ENCODE data around the gene PCK2. TPM values are rescaled to one million over a fixed set of nuclear protein-coding genes. Genes with fewer than 3 reads are reported as not detected.

Gene PCK2
- total and polyA plus RNA-seq, 2 experiments from 2014 or later, result 68.7 to 88.8 TPM

GRCh38 chr14:24113379-24113800 lies 19.3 kb downstream of the PCK2 start:
- peak overlapping the region; percentile 44 for H3K4me3 ChIP-seq
- H3K4me2 ChIP-seq, result peak overlapping the region; percentile 77
- no peak for DNase-seq (ENCODE audit: low spot score)
- H4K20me1 ChIP-seq (ENCODE audit: insufficient read depth, poor library complexity, severe bottlenecking), result no peaks in the 10 kb centered on the region
- H3K9me2 ChIP-seq (replicated peaks; ENCODE audit: insufficient read depth), result no peaks in the 10 kb centered on the region
- H3K27ac ChIP-seq, result peak overlapping the region; percentile 98
- peaks cover 20% of the 10 kb centered on the region for H3K79me2 ChIP-seq
- H3K4me1 ChIP-seq (ENCODE audit: insufficient read depth), result peaks cover 9% of the 10 kb centered on the region
- 14% methylated on average over 15 of the region's 15 CpGs for WGBS (ENCODE audit: low lambda C conversion rate, missing lambda C conversion rate)
- no peaks in the 10 kb centered on the region for H3K27me3 ChIP-seq
- peak overlapping the region; percentile 63 for H2AFZ ChIP-seq
- TF ChIP-seq EZH2 (IDR thresholded peaks at IDR 0.05; ENCODE audit: borderline replicate concordance) (no peak), CTCF (IDR thresholded peaks at IDR 0.05; ENCODE audit: poor library complexity) (no peak), EZH2phosphoT487 (IDR thresholded peaks at IDR 0.05; ENCODE audit: low read depth, severe bottlenecking, unreplicated experiment) (no peak)
- no peaks in the 10 kb centered on the region for H3K36me3 ChIP-seq (replicated peaks; ENCODE audit: insufficient read depth, low read depth)
- no peaks in the 10 kb centered on the region for H3K9me3 ChIP-seq (ENCODE audit: low read depth)

- Histone ChIP-seq H3K9me2 (replicated peaks; ENCODE audit: insufficient read depth) (no peaks in the 10 kb centered on the region), H3K36me3 (replicated peaks; ENCODE audit: insufficient read depth, low read depth) (no peaks in the 10 kb centered on the region), H2AFZ (peak overlapping the region; percentile 63), H3K27ac (peak overlapping the region; percentile 98), H3K9me3 (ENCODE audit: low read depth) (no peaks in the 10 kb centered on the region), H3K4me3 (peak overlapping the region; percentile 44), H3K27me3 (no peaks in the 10 kb centered on the region), H3K79me2 (peaks cover 20% of the 10 kb centered on the region), H4K20me1 (ENCODE audit: insufficient read depth, poor library complexity, severe bottlenecking) (no peaks in the 10 kb centered on the region), H3K4me2 (peak overlapping the region; percentile 77), H3K4me1 (ENCODE audit: insufficient read depth) (peaks cover 9% of the 10 kb centered on the region)
- WGBS (ENCODE audit: low lambda C conversion rate, missing lambda C conversion rate), result under 1% methylated on average over 40 of the region's 42 CpGs
- TF ChIP-seq CTCF (IDR thresholded peaks at IDR 0.05; ENCODE audit: poor library complexity), result no peak
- TF ChIP-seq EZH2 (IDR thresholded peaks at IDR 0.05; ENCODE audit: borderline replicate concordance), result no peak
- TF ChIP-seq EZH2phosphoT487 (IDR thresholded peaks at IDR 0.05; ENCODE audit: low read depth, severe bottlenecking, unreplicated experiment), result no peak
- peak; percentile 94 for DNase-seq (ENCODE audit: low spot score)
Observed at GRCh38 chr14:24113801-24114531, 19.9 kb downstream of the PCK2 start.

GRCh38 chr14:24114532-24115421 lies 20.7 kb downstream of the PCK2 start, which contains the start of the genes DCAF11 and NRL:
Gene DCAF11, plus strand, starts transcription at chr14:24114777. Its CDS starts 818 bp downstream, at chr14:24115595.
Gene NRL, minus strand, starts transcription at chr14:24114949. Its CDS starts 32,101 bp downstream, at chr14:24082848.
- Histone ChIP-seq H3K36me3 (replicated peaks; ENCODE audit: insufficient read depth, low read depth) (no peaks in the 10 kb centered on the region), H3K4me1 (ENCODE audit: insufficient read depth) (peaks cover 9% of the 10 kb centered on the region), H3K4me2 (peak within 1 kb of the TSS; percentile 79), H3K9me3 (ENCODE audit: low read depth) (no peaks in the 10 kb centered on the region), H4K20me1 (ENCODE audit: insufficient read depth, poor library complexity, severe bottlenecking) (no peaks in the 10 kb centered on the region), H3K27me3 (no peaks in the 10 kb centered on the region), H3K4me3 (peak within 1 kb of the TSS; percentile 44), H3K79me2 (peaks cover 20% of the 10 kb centered on the region), H2AFZ (peak within 1 kb of the TSS; percentile 63), H3K27ac (peak within 1 kb of the TSS; percentile 98), H3K9me2 (replicated peaks; ENCODE audit: insufficient read depth) (no peaks in the 10 kb centered on the region)
- under 1% methylated on average over 63 of the region's 65 CpGs for WGBS (ENCODE audit: low lambda C conversion rate, missing lambda C conversion rate)
- no peak for TF ChIP-seq EZH2phosphoT487 (IDR thresholded peaks at IDR 0.05; ENCODE audit: low read depth, severe bottlenecking, unreplicated experiment)
- TF ChIP-seq EZH2 (IDR thresholded peaks at IDR 0.05; ENCODE audit: borderline replicate concordance), result no peak
- DNase-seq (ENCODE audit: low spot score), result peak; percentile 99
